CD4-positive, alpha-beta T cell treated with Interleukin-21 for 1 hour (primary cell): ENCODE data around the gene GUCY1A2.
"Not testable (repeated sequence)": the region's sequence is repeated elsewhere in the genome, so short reads cannot be mapped to it uniquely, and the experiment has no call there.

ENCODE experiments used
- DNase-seq: peaks from one replicate; pipeline ENCODE4 v3.0.0-alpha.2; 2020

Gene GUCY1A2

DNA sequence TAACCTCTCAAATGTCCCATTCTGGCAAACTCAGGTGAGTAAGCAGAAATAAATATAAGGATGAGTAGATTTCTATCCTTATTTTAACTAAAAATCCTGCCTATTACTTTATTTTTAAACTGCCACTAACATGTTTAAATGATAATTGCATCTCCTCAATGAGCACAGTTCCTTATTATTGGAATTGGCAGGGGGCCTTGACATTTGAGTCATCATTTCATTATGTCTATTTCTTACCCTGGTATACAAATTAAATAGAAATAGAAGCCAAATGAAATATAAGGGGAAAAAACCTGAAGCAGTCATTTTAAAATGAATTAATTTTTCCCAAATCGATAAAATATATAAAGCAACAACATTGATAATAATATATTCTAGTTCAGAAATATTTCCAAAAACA lies 81.2 kb downstream of the GUCY1A2 start:
- no peak for DNase-seq

DNA sequence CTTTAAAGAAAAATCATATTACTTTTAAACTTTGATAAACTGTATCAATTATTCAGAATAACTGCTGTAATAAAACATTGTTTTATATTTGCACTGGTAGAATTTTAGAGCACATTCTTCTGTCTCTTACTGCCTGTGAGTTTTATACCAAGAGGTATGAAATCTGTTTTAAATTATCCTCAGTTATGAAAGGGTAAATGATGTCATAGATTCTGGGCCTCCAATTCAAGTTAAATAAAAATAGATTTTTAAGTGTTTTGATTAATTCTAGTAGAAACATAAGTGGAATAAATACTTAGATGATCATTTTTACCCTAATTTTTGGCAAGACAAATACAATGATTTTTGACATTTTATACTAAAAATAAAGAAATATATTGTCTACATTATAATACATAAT lies 93.0 kb downstream of the GUCY1A2 start:
- DNase-seq = no peak

DNA sequence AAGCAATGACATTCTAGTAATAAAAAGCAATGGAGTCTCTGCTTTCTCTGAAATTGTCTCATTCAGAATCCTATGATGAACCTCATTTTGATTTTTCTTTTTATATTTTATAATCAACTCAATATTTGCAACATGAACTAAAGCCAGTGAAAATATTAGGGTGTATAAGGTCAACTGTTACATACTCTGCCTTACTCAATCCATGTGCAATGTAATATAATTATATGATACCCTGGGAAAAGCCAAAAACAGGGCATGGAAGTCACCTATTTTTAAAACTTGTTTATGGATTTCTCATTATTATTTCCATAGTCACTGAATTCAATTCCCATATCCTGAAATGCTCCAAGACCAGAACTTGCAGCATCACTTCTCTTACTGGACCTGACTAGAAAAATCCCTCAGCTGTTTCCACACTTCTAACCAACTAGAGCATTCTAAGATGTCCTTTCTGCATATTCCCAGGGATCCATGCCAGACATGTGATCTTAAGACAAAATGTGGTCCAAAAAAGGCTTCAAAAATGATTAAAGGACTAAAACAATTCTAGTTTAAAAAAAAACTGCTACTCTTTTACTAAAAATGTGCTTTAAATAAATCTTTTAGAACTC lies 97.3 kb downstream of the GUCY1A2 start:
- no peak for DNase-seq

DNA sequence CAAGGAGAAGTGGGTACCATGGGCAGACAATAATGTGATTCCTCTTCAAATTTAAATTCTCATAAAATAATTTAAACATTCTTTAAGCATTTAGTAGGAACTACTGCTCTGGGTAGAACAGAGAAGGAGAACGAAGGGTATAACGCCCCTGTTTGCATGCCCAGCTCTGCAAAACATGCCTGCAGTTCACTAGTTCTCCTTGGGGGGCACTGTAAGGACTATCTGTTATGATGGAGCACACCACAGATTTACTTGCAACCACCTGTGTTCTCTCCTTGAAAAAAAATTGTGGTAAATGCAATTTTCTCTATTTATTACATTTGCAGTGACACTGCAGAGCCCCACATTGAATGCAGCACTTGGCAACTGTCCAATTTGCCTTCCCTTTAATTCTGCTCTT lies 100.3 kb downstream of the GUCY1A2 start:
- no peak for DNase-seq

DNA sequence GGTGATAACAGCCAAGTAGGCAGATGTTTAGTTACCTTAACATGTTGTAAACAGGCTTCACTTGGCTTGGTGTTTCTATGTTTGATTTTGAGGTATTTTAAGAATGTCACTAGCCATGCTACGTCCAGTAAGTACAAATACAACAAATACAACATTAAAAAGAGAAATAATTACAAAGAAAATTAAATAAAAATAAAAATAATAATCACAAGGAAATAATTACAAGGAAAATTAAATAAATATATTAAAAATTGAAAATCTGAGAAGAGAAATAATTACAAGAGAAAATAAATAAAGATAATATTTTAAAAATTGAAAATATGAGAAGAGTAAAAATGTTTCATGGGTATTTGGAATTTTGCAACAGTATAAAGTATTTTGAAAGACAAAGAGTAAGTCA lies 103.9 kb downstream of the GUCY1A2 start:
- no peak for DNase-seq

DNA sequence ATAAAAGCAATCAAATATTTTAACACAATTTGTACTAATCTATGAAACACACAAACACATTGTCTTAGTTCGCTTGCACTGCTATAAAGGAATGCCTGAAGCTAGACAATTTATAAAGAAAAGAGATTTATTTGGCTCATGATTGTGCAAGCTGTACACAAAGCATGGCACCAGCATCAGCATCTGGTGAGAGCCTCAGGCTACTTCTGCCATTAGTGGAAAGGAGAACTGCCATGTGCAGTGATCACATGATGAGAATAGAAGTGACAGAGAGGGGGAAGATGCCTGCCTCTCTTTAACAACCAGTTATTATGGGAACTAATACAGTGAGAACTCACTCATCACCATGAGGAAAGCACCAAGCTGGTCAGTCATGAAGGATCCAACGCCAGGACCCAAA lies 105.1 kb downstream of the GUCY1A2 start:
- no peak for DNase-seq

DNA sequence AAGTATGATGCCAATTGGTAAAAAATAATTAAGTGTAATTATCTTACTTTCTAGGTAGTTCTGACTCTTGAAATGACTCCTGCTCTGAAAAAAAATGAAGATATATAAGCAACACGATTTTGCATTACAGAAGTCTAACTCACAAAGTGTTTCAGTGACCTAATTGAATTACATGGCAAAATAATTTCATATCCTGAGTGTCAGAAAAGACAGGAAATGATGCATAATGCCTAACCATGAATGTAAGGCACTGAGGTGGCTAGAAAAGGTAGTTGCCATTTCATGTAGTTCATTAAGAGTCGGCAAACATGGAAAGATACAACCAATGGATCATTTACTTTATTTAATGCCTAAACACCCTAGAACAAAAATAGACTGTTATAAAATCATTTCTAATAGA lies 113.5 kb downstream of the GUCY1A2 start:
- no peak for DNase-seq

DNA sequence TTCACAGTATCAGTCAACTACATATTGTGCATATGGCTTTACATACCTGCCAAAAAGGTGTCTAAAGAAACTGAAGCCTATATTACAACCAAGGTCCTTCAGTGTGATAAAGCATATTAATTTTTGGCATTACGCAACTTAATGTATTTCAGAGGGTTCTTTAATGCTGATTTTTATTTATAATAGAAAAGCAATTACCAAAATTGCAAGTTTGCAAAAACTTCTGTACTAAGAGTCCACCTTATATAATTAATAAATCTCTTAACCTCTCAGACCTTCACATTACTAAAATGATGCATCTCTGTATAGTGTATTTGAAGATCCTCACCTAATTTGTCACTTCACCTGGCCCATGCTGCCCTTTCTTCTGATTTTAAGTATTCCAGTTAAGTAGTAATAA lies 128.6 kb downstream of the GUCY1A2 start:
- DNase-seq = no peak

DNA sequence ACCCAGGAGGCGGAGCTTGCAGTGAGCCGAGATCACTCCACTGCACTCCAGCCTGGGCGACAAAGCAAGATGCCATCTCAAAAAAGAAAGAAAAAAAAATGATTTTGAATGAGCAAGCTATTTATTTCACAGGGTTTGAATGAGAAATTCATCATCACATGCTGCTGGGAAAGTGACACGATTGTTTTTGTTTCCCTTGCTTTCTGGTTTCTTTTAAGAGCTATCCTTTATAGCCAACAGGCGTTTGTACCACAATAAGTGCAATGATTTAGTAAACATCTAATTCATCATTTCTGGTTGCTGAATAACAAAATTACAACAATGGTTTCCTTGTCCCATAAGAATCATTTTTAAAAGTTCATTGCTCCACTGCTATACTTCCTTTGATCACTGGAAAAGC lies 129.9 kb downstream of the GUCY1A2 start:
- DNase-seq = no peak

DNA sequence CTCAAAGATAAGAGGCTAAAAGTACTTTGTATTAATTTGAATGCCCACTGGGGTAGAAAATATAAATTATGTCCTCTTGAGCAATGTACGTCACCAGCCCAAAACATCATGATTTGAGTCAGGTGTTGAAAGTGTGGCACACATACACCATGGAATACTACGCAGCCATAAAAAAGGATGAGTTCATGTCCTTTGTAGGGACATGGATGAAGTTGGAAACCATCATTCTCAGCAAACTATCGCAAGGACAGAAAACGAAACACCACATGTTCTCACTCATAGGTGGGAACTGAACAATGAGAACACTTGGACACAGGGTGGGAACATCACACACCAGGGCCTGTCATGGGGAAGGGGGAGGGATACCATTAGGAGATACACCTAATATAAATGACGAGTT lies 134.6 kb downstream of the GUCY1A2 start:
- not testable (repeated sequence) for DNase-seq

DNA sequence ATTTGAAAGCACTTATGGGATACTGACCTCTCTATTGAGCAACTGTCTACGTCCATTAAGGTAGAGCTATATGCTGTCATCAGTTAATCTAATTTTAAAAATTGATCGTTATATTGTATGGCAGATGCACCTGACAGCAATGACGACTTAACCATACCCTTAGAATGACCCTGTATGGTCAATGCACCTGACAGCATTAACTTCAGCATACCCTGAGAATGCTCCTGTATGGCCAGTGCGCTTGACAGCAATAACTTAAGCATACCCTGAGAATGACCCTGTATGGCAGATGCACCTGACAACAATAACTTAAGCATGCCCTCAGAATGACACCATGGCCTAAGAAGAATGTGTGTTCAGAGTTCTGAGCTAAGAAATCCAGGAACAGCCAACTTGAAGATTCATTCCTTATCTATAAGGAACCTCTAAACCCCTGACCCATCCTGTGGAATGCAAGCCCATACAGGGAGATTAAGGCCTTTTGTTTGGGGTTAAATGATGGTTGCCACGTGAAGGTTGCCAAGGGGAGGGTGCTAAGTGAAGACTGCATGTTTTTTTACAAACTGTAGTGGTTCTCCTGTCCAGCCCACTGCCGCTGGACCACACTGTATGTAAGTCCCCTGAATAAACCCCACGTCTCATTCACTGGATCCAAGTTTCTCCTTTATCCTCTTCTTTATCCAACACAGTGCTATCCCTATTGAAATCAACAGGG lies 138.3 kb downstream of the GUCY1A2 start:
- DNase-seq = no peak

DNA sequence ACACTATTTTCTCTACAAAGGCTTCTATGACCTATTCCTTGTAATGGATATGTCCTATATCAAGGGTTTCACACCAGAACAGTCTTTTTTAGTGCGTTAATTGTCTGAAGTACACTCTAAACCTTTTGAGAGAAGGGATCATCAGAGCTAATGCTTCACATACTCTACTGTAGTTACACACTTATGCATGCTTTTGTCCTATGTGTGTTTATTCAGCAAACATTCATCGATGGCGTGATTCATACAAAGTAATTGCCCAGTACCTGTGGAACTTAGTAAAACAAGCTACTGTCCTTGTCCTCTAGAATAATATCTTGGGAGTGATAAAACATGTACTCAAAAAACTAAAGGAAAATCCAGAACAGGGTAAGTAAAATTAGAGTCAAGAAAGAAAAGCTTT lies 139.2 kb downstream of the GUCY1A2 start:
- DNase-seq = no peak

DNA sequence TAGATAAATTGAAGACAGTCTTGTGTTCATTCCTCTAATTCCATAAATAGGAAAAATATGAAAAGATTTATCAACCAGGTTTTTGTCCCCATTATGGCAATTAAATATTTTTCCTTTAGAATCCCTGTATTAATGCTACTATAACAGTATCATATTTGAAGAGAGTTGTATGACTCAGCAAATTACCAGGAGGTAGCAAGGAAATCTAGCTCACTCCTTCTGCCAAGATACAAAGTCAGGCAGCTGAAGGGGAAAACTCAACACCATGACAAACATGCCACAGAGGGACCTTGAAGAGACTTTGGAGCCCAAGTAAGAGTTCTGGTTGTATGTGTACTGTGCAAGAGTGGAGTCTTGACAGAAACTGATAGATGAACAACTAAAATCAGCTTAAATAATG lies 143.3 kb downstream of the GUCY1A2 start:
- no peak for DNase-seq

DNA sequence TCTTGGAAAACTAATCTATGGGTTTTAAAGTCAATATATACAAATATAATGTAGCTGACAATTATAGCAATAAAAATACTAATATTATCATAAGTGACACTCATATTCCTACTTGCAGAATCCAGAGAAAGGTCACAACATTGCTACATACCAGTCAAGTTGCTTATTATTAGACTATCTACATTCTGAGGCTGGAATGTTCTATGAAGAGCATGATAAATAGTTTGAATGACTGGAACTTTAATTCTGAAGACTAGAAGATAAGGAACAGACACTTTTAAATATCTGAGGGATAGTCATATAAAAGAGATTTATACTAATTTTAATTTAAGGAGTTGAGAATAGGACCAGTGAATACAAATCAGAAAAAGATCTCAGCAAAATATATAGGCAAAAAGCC lies 146.0 kb downstream of the GUCY1A2 start:
- DNase-seq = no peak

DNA sequence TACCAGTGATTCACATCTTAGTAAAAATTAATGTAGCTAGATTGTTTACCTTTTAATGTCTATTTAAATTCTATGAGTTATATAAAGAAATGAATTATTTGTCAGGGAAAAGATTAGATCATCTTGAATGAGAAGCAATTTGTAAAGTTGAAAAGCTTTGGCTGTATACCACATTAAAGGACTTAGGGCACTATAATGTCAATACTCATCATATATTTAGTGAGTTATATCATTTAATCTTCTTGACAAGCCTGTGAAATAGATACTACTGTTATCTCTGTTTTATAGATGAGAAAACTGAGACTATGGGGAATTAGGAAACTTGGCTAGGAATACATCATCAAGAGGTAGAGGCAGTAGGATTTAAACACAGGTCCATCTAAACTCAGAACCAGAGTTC lies 160.1 kb downstream of the GUCY1A2 start:
- no peak for DNase-seq

DNA sequence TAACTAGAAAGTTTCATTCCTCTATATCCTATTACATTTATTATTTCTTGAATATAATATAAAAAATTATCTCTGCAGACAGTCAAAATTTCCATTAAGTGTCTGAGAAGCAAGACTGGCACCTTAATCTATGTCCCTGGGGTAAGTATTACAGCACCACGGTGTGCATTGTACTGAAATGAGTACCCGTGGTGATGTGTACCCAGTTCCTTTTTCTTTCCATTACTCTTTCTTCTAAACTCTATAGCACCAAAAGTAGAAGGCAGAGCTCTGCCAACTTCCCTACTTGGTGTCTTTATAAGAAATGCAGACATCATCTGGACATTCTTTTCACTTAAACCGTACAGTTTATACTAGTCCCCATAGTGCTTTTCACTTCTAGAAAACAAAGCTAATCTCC lies 161.7 kb downstream of the GUCY1A2 start:
- DNase-seq = no peak

DNA sequence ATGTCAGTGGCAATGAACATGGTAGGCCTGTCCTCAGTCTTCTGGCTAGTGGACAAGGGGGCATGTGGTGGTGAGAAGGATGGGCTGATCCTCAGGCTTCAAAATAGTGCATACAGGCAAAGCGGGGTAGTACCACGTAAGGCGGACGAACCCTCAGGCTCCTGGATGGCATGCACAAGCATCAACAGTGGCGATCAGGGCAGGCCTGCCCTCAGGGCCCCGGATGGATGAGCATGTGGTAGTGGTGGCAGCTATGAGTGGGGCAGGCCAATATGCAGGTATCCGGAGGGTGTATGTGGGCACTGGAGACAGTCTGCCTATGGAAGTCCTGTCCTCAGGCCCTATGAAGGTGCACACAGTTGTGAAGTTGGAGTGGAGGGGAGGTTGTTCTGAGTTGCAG lies 163.8 kb downstream of the GUCY1A2 start:
- DNase-seq = no peak

DNA sequence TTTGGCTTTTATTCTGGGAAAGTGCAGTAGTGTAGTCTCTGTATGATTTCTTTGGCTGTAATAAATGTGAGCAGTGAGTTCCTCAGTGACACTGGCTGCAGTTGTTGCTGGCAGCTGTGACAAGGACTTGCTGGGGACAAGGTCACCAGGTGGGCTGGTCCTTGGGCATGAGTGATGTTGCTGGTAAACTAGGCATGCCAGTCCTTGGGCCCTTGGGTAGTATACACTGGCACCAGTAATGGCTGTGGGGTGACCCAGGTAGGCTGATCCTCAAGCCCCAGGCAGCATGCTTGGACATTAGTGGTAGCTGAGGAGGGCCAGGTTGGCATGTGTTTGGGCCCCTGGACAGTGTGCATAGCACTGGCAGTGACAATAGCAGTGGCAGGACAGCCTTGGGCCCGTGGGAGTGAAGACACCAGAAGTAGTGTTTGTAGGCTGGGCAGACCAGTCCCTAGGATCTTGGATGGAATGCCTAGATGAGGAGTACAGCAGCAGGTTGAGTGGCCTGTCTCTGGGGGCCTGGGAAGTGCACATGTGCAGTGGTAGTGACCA lies 164.3 kb downstream of the GUCY1A2 start:
- no peak for DNase-seq

DNA sequence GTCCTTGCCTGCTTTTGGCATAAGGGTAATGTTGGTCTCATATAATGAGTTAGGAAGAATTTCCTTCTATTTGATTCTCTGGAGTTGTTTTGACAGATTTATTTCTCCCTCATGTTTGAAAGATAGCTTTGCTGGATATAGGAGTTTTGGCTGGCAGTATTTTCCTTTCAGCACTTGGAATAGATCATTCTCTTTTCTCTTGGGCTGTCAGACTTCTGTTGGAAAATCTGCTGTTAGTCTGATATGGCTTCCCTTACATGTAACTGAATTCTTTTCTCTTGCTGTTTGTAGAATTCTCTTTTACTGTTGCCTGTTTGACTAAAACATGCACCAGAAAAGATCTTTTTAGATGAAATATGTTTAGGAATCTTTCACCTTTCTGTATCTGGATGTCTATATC lies 165.5 kb downstream of the GUCY1A2 start:
- no peak for DNase-seq

DNA sequence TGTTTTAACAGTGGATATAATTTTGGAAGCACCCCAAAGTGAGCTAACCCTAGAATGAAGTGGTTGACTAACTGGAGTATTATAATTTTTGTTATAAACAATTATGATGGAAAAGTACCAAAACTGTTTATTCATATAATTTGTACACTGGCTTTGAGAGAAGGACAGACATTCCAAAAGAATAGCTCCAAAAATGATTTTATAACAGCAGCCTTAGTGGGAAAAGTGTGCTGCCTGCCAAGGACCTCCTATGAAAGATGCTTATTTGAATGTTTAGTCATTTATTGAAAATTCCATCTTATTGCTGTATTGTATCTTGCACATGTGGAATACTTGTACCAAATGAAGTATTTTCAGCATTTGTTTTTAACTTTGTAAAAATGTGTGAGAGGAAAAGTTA lies 169.8 kb downstream of the GUCY1A2 start:
- DNase-seq = no peak

DNA sequence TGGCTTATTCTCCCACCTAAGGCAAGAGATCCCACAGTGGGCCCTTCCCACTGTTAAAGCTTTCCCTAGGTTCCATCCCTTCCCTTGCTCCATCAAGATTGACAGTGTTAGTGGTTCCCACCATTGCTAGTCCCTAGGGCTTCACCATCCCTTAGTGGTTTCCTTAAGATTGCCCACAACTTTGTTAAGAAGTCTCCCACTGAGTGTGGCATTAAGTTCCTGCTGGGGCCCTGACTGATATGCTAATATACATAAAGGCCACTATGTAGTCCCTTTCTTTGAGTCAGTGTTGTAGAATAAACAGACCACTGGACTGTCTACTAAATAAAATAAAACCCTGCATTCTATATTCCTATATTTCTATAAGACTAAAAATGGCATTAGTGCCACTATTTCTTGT lies 176.1 kb downstream of the GUCY1A2 start:
- no peak for DNase-seq

DNA sequence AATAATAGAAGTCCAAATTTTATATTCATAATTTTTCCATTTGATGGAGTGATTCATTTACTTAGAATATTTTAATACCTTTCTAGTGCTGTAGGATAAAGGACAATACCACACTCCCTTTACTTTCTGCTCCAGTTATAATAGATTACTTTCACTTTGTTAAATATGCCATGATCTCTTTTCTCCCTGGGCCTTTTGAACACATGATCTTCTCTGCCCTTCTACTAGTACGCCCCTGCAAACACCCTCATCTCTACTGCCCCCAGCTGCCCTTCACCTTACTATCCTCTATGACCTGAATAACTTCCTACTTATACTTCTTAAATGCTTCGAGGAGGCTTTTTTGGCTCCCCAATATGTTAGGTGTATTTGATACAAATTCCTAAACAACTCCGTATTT lies 177.3 kb downstream of the GUCY1A2 start:
- no peak for DNase-seq

DNA sequence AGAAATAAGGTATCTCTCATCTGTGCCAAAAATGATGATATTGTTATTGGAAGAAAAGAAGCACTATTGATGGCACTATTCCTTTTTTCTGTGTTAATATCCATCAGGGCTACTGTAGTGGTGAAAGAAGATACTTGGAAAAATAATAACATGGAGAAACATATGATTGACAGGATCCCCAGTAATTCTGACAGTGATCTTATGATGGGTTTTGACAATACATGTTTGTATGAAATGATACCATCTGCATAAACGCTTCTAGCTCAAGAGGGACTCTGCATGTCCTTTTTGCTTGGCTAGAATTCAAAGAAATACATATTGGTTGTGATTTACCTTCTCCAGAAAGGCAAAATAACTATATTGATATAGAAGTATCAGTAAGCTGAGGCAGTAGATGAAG lies 178.1 kb downstream of the GUCY1A2 start:
- no peak for DNase-seq

DNA sequence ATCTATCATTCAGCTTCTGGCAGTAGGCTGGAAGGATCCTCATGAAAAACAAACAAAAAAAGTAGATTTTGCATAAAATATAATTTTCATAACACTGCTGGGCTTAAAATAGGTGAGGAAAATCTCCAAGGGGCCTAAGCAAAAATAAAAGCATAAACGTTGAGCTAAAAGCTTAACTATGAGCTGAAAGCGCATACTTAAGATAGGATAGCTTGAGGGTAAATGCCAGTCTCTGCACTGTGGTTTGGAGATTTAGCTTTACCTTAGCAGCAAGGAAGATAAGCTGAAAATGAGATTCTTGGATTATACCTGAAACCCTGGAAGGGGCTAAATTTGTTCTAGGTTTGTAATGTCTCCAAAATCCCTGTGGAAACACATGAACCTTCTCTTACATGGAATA lies 183.7 kb downstream of the GUCY1A2 start:
- no peak for DNase-seq

DNA sequence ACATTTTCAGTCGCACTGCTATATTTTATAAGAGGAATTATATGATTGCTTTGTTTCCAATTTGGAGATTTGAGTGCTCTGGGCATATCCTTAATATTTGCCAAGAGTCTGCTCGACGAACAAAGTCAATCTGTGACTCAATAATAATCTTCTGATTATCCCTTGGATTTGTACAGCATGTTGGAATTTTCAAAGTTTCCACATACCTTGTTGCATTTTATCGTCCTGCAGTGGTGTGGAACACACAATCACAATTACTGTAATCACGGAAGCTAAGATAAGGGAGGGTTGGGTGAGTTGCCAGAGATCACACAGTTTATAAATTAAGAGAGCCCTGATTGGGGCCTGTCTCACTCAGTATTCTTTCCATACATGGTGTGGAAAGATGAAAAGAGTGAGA lies 189.3 kb downstream of the GUCY1A2 start:
- no peak for DNase-seq
